Activated CD8-positive, alpha-beta memory T cell treated with anti-CD3 and anti-CD28 coated beads for 1 hour (primary cell): ENCODE data around the gene COQ7.

ENCODE experiments used
- DNase-seq, 2 donors: peaks; one replicate each; pipeline ENCODE4 v3.0.0-alpha.2; 2020; ENCODE audit warnings: low read depth in 1 of 2; ENCODE audit errors: extremely low read depth in 1 of 2

Gene COQ7

GRCh38 chr16:19067349-19068236 lies at the start of gene COQ7:
Gene COQ7, plus strand, starts transcription at chr16:19067614. Its CDS starts 51 bp downstream, at chr16:19067665.
- DNase-seq = peak; percentile 97 to 98

- DNase-seq = no peak
Observed at GRCh38 chr16:19020689-19021088, 46.7 kb upstream of the COQ7 start.

GRCh38 chr16:19021747-19022146 lies 45.7 kb upstream of the COQ7 start:
- DNase-seq = no peak

- DNase-seq = no peak
Observed at GRCh38 chr16:19027416-19027815, 40.0 kb upstream of the COQ7 start.

GRCh38 chr16:19029980-19030379 lies 37.4 kb upstream of the COQ7 start:
- no peak for DNase-seq

- DNase-seq = no peak
Observed at GRCh38 chr16:19031738-19032137, 35.7 kb upstream of the COQ7 start.

GRCh38 chr16:19033761-19034160 lies 33.7 kb upstream of the COQ7 start:
- no peak for DNase-seq

GRCh38 chr16:19040400-19040799 lies 27.0 kb upstream of the COQ7 start:
- DNase-seq = no peak

- DNase-seq = no peak
Observed at GRCh38 chr16:19044769-19045168, 22.6 kb upstream of the COQ7 start.

GRCh38 chr16:19046062-19046461 lies 21.4 kb upstream of the COQ7 start:
- no peak for DNase-seq

GRCh38 chr16:19062706-19063105 lies 4.7 kb upstream of the COQ7 start:
- no peak for DNase-seq

GRCh38 chr16:19066988-19067348 lies 446 bp upstream of the COQ7 start:
- DNase-seq = no peak

GRCh38 chr16:19068237-19068815 lies 912 bp downstream of the COQ7 start:
- no peak for DNase-seq

- peak in 1 of 2 donors; percentile 25 for DNase-seq
Observed at GRCh38 chr16:19071811-19072777, 4.7 kb downstream of the COQ7 start.

GRCh38 chr16:19073344-19073743 lies 5.9 kb downstream of the COQ7 start:
- no peak for DNase-seq

GRCh38 chr16:19073863-19074262 lies 6.4 kb downstream of the COQ7 start:
- DNase-seq = no peak

- no peak for DNase-seq
Observed at GRCh38 chr16:19075511-19075910, 8.1 kb downstream of the COQ7 start.

- no peak for DNase-seq
Observed at GRCh38 chr16:19077879-19078278, 10.5 kb downstream of the COQ7 start.

GRCh38 chr16:19083670-19084069 lies 16.3 kb downstream of the COQ7 start:
- no peak for DNase-seq

- no peak for DNase-seq
Observed at GRCh38 chr16:19084139-19084538, 16.7 kb downstream of the COQ7 start.

GRCh38 chr16:19084879-19085278 lies 17.5 kb downstream of the COQ7 start:
- no peak for DNase-seq
